Suprapubic skin (tissue), 3 donors: ENCODE results near the gene TOGARAM2.

Source experiments
- EP300 ChIP-seq: sonication (generic); formaldehyde crosslinking; IDR thresholded peaks from one replicate; pipeline ENCODE4 v1.6.1; 2017; ENCODE audit warnings: antibody characterized with exemption
- POLR2A ChIP-seq, 2 donors: fragments of 450-650 bp; IDR thresholded peaks; one replicate each; pipeline ENCODE4 v1.6.1; 2017; ENCODE audit warnings: antibody characterized with exemption in 2 of 2, mild to moderate bottlenecking in 2 of 2, moderate library complexity in 2 of 2
- TF ChIP-seq, protein P1 (sequence below), 2 donors: fragments of 200-600 bp in 1 of 2; fragments of 450-650 bp in 1 of 2; sonication (generic) in 1 of 2; IDR thresholded peaks; one replicate each; pipeline ENCODE4 v1.5.1; 2016 to 2019; ENCODE audit warnings: antibody characterized with exemption in 2 of 2, mild to moderate bottlenecking in 1 of 2, moderate library complexity in 1 of 2

DNA sequence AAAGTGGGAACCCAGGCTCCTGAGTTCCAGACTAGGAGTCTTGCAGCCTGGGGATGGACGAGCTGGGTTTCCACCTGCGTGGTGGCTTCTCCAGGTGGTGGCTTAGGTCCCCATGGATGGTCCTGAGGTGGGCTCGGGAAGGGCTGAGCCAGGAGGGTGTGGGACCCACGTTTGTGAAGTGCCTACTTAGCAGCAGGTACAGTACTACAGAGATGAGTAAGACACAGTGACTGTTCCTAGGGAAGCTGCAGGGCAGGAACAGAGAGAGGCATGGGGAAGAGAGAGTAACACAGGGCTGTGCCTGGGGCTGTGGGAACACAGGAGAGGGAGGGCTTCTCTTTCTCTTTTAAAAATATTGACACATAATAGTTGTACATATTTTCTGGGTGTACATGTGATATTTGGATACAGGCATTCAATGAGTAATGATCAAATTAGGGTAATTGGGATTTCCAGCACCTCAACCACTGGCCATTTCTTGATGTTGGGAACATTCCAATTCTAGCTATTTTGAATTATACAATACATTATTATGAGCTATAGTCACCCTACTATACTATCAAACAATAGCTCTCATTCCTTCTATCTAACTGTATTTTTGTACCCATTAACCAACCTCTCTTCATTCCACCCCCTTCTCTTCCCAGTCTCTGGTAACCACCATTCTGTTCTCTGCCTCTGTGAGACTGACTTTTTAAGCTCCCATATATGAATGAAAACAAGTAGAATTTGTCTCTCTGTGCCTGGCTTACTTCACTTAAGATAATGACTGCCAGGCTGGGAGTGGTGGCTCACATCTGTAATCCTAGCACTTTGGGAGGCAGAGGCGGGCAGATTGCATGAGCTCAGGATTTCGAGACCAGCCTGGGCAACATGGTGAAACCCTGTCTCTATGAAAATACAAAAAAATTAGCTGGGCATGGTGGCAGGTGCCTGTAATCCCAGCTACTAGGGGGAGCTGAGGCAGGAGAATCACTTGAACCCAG, 15.0 kb downstream of the TOGARAM2 start:
- TF ChIP-seq, protein P1, sequence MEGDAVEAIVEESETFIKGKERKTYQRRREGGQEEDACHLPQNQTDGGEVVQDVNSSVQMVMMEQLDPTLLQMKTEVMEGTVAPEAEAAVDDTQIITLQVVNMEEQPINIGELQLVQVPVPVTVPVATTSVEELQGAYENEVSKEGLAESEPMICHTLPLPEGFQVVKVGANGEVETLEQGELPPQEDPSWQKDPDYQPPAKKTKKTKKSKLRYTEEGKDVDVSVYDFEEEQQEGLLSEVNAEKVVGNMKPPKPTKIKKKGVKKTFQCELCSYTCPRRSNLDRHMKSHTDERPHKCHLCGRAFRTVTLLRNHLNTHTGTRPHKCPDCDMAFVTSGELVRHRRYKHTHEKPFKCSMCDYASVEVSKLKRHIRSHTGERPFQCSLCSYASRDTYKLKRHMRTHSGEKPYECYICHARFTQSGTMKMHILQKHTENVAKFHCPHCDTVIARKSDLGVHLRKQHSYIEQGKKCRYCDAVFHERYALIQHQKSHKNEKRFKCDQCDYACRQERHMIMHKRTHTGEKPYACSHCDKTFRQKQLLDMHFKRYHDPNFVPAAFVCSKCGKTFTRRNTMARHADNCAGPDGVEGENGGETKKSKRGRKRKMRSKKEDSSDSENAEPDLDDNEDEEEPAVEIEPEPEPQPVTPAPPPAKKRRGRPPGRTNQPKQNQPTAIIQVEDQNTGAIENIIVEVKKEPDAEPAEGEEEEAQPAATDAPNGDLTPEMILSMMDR (IDR thresholded peaks at IDR 0.05) = no peak
- TF ChIP-seq EP300 = no peak
- no peak for TF ChIP-seq POLR2A (IDR thresholded peaks at IDR 0.05)
